SKM-1 treated with dmso at 0.1 percent for 144 hours (cell line): Measurements from ENCODE around the gene ZNHIT1.
A peak's percentile ranks its signal among the peaks of the same experiment; 100 is the strongest.
"Not testable (repeated sequence)": the region's sequence is repeated elsewhere in the genome, so short reads cannot be mapped to it uniquely, and the experiment has no call there.

Experiments
- DNase-seq: peaks from one replicate; lab custom pipeline; 2025; ENCODE audit not compliant: unreplicated experiment; lab: John Stamatoyannopoulos, UW

The ZNHIT1 gene

DNA sequence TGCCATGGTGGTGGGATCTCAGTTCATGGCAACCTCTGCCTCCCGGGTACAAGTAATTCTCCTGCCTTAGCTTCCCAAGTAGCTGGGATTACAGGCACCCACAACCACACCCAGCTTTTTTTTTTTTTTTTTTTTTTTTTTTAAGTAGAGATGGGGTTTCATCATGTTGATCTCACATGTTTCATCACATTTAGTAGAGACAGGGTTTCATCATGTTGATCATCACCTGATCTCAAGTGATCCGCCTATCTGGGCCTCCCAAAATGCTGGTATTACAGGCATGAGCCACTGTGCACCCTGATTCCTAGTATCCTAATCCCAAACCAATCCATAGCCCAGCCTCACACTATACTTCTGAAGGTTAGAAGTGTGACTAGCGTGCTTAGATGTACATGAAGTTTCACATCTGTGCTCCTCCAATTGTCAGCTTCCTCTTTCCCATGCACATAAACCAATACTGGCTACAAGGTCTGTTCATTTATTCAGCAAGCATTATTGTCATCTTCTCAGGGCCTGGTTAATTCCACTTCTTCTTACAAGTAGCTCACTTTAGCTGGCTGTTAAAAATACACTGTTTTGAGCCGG is 31.0 kb upstream of the ZNHIT1 start:
- DNase-seq, result peak; percentile 79

DNA sequence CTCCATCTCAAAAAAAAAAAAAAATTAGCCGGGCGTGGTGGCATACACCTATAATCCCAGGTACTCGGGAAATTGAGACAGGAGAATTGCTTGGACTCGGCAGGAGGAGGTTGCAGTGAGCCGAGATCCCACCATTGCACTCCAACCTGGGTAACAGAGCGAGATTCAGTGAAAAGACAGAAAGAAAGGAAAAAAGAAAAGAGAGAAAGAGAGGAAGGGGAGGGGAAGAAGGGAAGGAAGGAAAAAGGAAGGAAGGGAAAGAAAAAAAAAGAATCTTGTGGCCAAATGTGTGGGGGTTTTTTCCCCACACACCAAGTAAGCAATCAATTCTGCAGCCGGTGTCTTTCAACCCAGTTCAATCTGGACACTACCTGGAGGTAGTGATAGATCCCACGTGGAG is 28.9 kb upstream of the ZNHIT1 start:
- DNase-seq, result no peak

DNA sequence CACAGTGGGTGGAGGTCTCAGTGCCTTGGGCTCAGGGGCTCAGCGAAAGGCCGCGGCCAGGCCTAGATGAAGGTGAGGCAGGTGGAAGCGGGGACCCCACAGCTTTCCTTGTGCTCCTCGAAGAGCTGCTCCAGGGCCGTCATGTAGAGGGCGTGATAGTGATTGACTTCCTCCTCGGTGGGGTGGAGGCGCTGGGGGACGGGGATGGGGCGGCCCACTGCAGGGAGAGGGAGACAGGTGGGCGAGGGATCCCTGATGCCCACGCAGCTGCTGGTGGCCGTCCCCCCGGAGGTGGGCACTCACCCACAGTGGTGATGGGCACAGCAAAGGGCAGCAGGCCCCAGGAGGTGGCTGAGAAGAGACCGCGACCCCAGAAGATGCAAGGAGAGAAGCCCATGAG is 22.1 kb upstream of the ZNHIT1 start:
- no peak for DNase-seq

DNA sequence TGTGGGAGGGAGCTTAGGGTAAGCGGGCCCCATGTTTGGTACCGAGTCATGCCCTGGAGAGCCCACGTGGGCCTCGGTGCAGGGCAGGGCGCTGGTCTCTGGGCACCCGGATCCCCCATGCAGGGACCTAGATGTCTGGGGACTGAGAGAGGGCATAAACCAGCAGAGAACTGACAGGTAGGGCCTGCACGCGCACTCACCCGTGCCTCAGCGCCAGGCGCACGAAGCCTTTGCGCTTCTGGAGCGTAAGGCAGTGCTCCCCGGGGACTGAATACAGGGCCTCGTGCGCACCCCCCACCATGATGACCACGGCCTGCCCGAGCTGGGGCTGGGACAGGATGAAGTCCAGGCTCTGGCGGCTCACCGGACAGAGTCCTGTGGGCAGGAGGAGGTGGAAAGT is 20.0 kb upstream of the ZNHIT1 start:
- DNase-seq, result no peak

DNA sequence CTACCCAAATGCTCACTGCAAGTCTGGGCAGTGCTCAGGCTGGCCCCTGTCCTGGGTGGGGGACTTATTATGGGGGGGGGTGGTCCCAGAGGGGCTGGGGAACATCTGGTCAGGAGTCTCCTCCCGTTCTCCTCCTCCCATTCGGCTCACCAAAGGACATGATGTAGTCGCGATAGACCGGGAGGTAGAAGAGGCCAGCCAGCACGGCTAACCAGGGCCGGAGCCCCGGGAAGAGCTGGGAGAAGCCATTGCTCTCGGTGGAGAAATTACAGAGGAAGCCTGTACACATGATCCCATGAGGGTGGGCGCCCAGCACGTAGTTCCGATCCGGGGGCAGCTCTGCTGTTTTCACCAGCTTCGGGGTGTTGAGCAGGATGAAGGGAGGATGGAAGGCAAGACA is 19.5 kb upstream of the ZNHIT1 start:
- no peak for DNase-seq

DNA sequence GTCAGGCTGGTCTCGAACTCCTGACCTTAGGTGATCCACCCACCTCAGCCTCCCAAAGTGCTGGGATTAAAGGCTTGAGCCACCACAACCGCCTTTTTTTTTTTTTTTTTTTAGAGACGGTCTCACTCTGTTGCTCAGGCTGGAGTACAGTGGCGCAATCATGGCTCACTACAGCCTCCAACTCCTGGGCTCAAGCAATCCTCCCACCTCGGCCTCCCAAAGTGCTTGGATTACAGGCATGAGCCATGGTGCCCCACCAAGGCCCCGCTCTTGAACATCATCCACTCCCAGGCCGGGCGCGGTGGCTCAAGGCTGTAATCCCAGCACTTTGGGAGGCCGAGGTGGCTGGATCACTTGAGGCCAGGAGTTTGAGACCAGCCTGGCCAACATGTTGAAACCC is 18.4 kb upstream of the ZNHIT1 start:
- not testable (repeated sequence) for DNase-seq

DNA sequence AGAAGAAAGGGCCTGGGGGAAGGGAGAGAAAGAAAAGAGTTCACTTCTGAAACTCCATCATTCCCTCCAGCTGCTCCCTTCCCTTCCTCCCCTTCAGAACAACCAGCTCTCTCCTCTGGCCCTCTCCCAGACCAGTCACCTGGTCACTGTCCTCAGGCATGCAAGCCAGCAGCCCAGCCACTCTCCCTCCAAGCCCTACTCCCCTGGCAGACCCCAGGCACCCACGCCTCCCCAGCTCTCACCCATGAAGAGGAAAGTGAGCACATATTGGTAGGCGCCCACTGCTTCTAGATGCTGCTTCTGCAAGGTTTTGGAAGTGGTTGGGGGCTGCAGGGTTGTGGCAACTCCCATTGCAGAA is 17.5 kb upstream of the ZNHIT1 start:
- DNase-seq, result no peak

DNA sequence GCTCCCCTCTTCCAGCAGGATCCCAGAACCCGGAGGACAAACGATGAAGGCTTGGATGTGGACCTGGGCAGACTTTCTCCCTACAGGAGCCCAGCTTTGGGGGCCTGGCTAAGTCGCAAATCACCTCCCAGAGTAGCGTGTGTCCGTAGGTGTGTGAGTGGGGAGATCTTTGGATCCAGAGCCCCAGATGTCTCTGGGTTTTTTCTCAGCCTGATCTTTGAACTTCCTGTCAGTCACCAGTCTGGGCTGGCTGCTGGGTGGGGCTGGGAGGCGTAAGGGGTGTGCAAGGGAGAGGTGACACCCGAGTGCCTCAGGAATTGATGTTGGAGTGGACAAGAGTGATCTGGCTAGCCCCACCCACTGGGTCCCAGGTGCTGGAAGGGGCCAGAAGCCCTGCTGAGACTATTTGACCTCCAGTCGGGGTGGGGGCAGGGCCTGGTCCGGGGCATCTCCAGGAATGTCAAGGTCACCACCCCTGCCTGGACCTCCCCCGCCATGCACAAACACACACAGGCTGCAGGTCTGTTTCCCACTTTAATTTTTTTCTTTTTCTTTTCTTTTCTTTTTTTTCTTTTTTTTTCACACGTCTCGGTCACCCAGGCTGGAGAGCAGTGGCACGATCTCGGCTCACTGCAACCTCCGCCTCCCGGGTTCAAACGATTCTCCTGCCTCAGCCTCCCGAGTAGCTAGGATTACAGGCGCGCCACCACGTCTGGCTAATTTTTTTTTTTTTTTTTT is 16.9 kb upstream of the ZNHIT1 start, which contains the start of gene MOGAT3:
TSS of gene MOGAT3 (minus strand) at position 175 of the 738 bp plus-strand sequence. CDS start 182 bp downstream, outside the sequence.
- no peak for DNase-seq

DNA sequence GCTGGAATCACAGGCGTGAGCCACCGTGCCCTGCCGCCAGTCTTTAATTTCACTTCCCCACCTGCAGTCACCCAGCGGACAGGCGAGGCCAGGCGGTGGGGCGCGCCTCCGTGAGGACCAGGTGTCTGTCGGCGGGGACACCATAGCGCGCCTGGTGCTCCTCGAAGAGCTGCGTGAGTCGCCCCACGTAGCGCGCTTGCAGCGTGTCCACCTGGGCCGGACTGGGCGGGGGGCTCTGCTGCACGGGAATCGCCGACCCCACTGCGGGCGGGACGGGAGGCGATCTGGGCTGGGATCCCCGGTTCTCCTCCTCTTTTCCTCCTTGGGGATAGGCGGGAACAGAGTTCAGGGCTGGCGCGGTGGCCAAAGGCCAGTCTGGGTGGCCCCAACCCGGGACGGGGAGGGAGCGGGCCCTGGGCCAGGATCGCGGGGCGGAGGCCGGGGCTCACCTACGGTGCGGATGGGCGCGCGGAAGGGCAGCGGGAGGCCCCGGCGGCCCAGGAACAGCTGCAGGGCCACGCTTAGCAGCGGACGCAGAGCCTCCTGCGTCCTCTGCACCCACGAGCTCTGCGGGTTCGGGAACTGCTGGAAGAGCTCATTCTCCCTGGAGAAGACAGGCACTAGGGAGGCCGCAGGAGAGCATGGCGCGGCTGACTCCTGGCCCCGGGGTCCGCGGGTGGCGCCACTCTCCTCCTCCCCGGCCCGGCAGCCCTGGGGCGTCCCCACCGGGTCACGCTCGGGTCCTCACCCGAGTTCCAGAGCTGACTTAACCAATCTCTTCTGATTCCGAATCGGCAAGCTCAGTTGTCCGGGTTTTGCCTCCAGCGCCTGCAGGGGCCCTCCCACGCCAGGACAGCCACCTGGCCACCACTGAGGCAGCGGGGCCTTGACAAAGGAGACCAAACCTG is 16.0 kb upstream of the ZNHIT1 start:
- no peak for DNase-seq

DNA sequence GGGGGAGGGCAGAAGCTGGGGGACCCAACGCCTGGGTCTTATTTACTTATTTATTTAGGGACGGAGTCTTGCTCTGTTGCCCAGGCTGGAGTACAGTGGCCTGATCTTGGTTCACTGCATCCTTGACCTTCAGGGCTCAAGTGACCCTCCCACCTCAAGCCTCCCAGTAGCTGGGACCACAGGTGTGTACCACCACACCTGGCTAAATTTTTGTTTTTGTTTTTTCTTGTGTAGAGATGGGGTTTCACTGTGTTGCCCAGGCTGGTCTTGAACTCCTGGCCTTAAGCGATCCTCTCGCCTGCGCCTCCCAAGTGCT is 15.4 kb upstream of the ZNHIT1 start:
- no peak for DNase-seq

DNA sequence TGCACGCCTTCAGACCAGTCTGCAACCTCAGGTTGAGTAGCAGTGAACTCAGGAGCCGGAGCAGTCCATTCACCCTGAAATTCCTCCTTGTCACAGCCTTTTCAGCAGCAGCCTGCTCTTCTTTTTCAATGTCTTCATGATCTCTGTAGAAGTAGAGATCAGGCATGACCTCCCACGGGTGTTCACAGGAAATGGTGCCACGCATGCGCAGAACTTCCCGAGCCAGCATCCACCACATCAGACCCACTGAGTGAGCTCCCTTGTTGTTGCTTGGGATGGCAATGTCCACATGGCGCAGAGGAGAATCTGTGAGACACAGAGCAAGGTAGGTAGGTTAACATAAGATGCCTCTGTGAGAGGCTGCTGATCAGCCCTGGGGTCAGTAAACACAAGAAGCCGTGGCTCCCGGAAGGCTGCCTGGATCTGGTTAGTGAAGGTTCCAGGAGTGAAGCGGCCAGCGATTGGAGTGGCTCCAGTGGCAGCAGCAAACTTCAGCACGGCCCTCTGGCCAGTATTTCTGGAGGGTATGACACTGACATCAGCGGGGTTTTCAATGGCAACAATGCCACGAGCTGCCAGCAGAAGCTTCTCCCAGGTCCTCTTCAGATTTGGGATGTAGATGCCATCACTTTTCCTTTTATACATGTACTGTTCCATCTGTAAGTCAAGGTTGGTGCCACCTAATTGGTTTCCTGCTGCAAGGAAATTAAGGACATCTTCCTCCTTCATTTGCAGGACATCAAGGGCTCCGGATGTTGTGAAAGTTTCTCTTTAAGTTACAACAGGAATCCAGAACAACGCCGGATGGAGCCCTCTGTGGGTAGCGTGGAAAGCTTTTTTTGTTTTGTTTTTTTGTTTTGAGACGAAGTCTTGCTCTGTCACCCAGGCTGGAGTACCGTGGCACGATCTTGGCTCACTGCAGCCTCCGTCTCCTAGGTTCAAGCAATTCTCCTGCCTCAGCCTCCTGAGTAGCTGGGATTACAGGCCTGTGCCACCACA is 13.9 kb upstream of the ZNHIT1 start:
- DNase-seq, result peak; percentile 75

DNA sequence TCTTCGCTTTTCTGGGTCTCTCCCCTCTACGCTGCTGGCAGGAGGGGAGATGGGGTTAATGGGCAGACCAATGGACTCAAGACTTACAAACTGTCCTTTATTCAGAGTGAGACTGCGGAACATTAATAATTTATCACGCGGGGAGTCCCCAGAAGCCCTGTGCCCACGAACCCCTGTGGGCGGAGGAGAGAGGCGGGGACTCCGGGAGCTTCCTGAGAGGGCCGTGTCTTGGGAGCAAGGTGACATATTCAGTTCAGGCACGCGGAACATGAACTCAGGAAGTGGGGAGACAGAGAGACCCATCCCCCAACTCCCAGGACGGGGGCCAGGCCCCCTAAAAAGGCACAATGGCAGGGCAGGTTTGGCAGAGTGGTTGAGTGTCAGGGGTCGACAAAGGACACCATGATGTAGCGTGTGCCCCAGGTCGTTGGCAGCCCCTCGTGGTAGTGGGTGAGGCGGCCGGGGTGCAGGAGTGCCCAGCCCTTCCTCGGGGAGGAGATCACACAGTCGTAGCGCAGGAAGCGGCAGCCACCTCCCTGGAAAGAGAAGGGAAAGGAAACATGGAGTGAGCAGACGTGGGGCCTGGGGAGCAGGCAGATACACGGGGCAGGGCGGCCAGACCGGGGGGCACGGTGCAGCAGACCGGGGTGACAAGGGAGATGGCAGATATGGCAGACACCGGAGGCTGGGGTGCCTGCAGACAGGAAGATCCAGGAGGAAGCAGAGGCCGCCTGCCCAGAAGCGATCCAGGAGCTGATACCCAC is 11.9 kb upstream of the ZNHIT1 start:
- DNase-seq, result no peak

DNA sequence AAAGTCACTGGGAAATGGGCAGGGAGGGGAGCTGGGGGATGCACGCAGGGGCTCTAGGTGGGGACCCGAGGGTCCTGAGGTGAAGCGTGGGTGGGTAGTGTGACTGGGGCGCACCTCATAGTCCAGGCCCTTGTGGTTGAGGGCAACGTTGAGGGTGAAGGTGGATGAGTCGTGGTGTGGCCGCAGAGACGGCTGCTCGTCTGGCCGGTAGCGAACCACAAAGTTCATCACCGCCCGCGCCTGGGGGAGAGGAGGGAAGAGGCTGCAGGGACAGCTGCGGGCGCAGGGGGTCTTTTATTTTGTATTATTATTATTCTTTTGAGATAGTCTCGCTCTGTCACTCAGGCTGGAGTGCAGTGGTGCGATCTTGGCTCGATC is 11.3 kb upstream of the ZNHIT1 start:
- DNase-seq, result no peak

DNA sequence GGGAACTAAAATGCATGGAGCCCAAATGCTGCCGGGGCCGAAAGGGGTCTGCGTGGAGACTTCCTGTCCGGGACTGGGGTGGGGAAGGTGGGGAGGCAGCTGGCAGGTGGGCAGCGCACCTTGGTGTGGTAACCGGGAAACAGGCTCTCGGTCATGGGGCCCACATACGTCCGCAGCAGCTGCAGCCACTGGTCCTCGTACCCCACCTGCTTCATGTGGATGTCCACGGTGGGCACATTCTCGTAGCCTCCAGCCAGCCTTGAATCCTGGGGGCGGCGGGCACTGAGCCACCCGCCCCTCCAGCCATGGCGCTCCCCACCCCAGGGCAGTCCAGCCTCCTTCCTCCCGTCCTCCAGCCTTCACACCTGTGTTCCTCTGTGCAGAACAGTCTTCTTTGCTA is 10.5 kb upstream of the ZNHIT1 start:
- DNase-seq, result no peak

DNA sequence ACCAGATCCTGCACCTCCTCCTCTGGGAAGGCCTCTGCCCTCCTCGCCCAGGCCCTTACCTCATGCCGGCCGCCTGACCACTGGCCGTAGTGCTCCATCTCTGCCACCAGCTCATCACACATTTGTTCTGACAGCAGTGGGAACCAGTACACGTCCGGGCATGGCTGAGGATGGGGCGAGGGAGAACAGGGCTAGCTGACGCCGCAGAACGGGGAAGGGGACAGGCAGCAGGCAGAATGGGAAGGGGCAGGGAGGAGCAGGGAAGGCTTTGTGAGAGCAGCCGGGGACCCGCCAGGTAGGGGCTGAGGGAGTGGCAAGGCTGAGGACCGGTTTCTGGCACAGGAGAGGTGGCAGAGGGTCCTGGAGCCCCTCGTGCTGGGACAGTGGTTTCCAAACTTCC is 9.2 kb upstream of the ZNHIT1 start:
- no peak for DNase-seq

DNA sequence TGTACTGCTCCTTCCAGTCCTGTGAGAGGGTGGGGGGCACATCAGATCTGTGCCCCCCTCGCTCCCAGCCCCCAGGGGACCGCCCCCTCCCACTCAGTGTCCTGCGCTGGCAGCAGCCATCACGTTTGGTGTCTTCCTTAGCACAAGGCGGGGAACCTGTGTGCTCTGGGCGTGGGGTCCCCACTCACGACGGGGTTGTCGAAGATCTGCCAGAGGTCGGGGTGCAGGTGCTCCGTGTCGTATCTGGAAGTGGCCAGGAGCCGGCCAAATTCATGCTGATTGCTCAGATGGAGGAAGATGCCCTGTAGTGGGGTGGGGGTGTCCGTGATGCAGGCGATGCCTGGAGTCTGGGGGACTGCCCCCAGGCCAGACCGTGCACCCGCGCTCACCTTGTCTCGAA is 7.8 kb upstream of the ZNHIT1 start:
- no peak for DNase-seq

DNA sequence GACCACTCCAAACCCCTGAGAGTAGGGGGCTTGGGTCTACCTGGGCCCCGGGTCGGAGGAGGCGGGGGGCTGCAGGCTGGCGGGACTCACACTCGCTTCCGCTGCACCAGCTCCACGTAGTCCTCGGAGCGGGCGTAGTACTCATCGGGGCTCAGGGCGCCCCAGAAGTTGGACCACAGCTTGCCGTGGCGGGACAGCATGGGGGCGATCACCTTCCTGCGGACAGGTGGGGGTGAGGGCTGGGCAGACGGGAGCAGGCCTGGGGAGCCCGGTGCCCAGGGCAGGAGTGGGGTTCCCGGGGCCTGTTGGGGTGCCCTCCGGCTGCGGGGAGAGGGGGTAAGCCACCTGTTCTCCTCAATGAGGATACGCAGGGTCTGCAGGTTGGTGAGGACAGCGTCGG is 6.5 kb upstream of the ZNHIT1 start:
- DNase-seq, result no peak

DNA sequence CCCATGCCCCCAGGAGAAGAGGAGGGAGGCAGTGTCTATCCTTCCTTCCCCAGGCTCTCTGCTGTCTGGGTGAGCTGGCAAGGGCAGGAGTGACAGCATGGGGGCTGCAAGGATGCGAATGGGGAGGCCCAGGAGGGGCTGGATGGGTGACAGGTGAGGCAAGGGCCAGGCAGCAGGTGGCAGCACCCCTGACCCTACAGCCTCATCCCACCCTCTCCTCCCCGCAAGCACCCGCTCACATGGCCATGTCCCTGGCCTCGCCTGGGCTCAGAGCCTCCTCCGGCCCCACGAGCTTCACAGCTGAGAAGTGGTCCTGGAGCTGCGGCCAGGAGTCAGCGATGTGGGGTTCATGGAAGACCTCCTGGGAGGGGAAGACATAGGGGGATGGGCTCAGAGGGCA is 6.0 kb upstream of the ZNHIT1 start:
- DNase-seq, result no peak

DNA sequence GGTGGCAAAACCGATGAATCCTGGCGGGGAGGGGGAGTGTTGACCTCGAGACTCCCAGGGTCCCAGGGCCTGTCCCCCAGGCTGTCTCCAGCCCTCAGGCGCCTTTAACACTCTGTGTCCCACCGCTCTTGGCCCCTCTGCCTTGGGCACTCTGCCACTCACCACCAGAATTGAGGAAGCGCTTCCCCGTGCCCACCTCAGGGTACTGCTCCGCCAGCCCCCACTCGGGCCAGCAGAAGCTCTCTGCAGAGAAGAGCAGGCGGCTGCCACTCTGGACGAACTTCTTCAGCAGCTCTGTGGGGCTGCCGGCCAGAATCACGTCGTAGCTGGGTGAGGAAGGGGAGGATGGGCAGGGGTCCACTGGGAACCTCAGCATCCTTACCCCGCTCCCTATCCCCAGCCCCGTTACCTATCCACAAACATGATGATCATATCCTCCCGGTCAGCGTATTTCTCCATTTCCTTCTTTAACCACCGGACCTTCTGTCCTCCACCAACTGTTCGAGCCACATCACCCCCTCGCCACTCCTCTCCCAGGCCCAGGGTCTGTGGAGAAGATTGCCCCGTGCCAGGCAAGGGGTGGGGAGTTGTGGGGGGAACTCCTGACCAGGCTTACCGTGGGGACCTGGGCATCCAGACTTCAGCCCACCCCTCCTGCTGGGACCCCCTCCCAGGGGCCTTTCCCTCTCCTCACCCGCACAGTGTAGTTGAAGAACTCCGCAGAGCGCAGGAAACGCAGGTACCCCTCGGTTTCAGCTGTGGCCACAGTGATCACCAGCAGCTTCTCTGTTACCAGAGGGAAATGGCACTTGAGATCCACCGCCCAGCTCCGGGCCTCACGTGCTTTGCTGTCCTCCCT is 1.7 kb upstream of the ZNHIT1 start:
- DNase-seq, result no peak
